GM12892 (cell line): Measurements from ENCODE around the gene ZFYVE28.

Source experiments
- POLR2A ChIP-seq: IDR thresholded peaks from 2 replicates; pipeline ENCODE4 v1.6.1; 2011; ENCODE audit warnings: low read depth, low read length, control low read depth
- POLR2AphosphoS5 ChIP-seq: IDR thresholded peaks from 2 replicates; pipeline ENCODE4 v1.6.1; 2011; ENCODE audit warnings: low read depth, low read length, control low read depth

DNA sequence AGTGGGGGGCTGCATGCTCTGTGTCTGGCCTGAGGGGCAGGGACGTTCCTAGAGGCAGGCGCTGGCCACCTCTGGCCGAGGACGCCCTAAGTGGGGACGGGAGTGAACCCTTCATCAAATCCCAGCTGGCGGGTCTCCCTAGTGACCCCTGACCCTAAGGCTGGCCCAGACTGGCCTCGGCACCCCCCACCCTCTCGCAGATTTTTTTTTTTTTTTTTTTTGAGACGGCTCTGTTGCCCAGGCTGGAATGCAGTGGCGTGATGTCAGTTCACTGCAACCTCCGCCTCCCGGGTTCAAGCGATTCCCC lies 155.5 kb downstream of the ZFYVE28 start:
- TF ChIP-seq POLR2A (no peak), POLR2AphosphoS5 (no peak)
